K562 (cell line): ENCODE measurements around the gene TREH. TPM values are rescaled to one million over a fixed set of nuclear protein-coding genes. Genes with fewer than 3 reads are reported as not detected.
A peak's percentile ranks its signal among the peaks of the same experiment; 100 is the strongest.

Experiments
- ADNP ChIP-seq: fragments of 200-800 bp; sonication (Bioruptor generic); IDR thresholded peaks from 2 replicates; pipeline ENCODE4 v1.6.1; 2016; ENCODE audit warnings: missing genetic modification characterization, missing compliant biosample characterization
- BCOR ChIP-seq: fragments of 450-650 bp; IDR thresholded peaks from 2 replicates; pipeline ENCODE4 v1.6.1; 2016
- CBFB ChIP-seq: sonication (generic); formaldehyde crosslinking; IDR thresholded peaks from 2 replicates; pipeline ENCODE4 v1.4.0; 2020; ENCODE audit warnings: mild to moderate bottlenecking, missing genetic modification reagents
- CC2D1A ChIP-seq: fragments of 450-650 bp; IDR thresholded peaks from 2 replicates; pipeline ENCODE4 v1.6.1; 2017; ENCODE audit warnings: mild to moderate bottlenecking
- CTCF ChIP-seq, 3 experiments: IDR thresholded peaks in 2 of 3; conservative IDR thresholded peaks in 1 of 3; 2 replicates each; pipeline ENCODE4 v1.5.1; 2011 to 2012; ENCODE audit warnings: low read length in 3 of 3, mild to moderate bottlenecking in 3 of 3, control low read depth in 2 of 3, improper control_type of control experiment in 1 of 3, inconsistent platforms in 1 of 3, low read depth in 1 of 3, mixed read lengths in 1 of 3, moderate library complexity in 1 of 3; ENCODE audit not compliant: insufficient read depth in 2 of 3
- DACH1 ChIP-seq: fragments of 450-650 bp; IDR thresholded peaks from 2 replicates; pipeline ENCODE4 v1.6.1; 2018; ENCODE audit not compliant: partially characterized antibody
- EHMT2 ChIP-seq: fragments of 450-650 bp; IDR thresholded peaks from 2 replicates; pipeline ENCODE4 v1.6.1; 2018; ENCODE audit warnings: antibody characterized with exemption
- GABPA ChIP-seq: fragments of 200-800 bp; sonication (Bioruptor generic); conservative IDR thresholded peaks from 2 replicates; pipeline ENCODE4 v1.6.1; 2016; ENCODE audit warnings: low read depth, missing genetic modification characterization, missing compliant biosample characterization
- IRF1 ChIP-seq: sonication (generic); formaldehyde crosslinking; IDR thresholded peaks from 2 replicates; pipeline ENCODE4 v1.8.0; 2022; ENCODE audit warnings: missing genetic modification reagents, mild to moderate bottlenecking, borderline replicate concordance
- KAT2B ChIP-seq: IDR thresholded peaks from one replicate; pipeline ENCODE4 v1.6.1; 2012; ENCODE audit warnings: low read depth, mild to moderate bottlenecking, control low read depth, inconsistent platforms, low read length, moderate library complexity
- MYNN ChIP-seq, 2 experiments: sonication (generic); formaldehyde crosslinking in 1 of 2; IDR thresholded peaks; 2 replicates each; pipeline versions ENCODE4 v1.5.0 to v1.6.1; 2016 to 2020; ENCODE audit warnings: antibody characterized with exemption in 1 of 2, missing genetic modification reagents in 1 of 2
- NELFE ChIP-seq: IDR thresholded peaks from 2 replicates; pipeline ENCODE4 v1.6.1; 2011; ENCODE audit warnings: mild to moderate bottlenecking; ENCODE audit not compliant: insufficient read depth, insufficient read length
- NEUROD1 ChIP-seq: fragments of 150-350 bp; IDR thresholded peaks from 2 replicates; pipeline ENCODE4 v1.6.1; 2014; ENCODE audit warnings: borderline replicate concordance, low read length, low read depth; ENCODE audit not compliant: partially characterized antibody
- NR2C2 ChIP-seq, 2 experiments: fragments of 200-800 bp in 1 of 2; sonication (Bioruptor generic) in 1 of 2; sonication (generic) in 1 of 2; formaldehyde crosslinking in 1 of 2; IDR thresholded peaks; 2 replicates each; pipeline versions ENCODE4 v1.6.1 to v1.8.0; 2016 to 2022; ENCODE audit warnings: mild to moderate bottlenecking in 1 of 2, missing compliant biosample characterization in 1 of 2, missing genetic modification characterization in 1 of 2, missing genetic modification reagents in 1 of 2
- RBM15 ChIP-seq: fragments of 200-400 bp; formaldehyde crosslinking; IDR thresholded peaks from 2 replicates; pipeline ENCODE4 v1.6.1; 2018; ENCODE audit warnings: mild to moderate bottlenecking, low read length, moderate library complexity; ENCODE audit not compliant: insufficient read depth
- RBM39 ChIP-seq: fragments of 200-400 bp; formaldehyde crosslinking; optimal IDR thresholded peaks from 2 replicates; pipeline ENCODE3; 2018; ENCODE audit warnings: low read depth, low read length
- SMC3 ChIP-seq: conservative IDR thresholded peaks from 2 replicates; pipeline ENCODE4 v1.6.1; 2011; ENCODE audit warnings: low read depth, low read length, improper control_type of control experiment; ENCODE audit not compliant: insufficient read depth
- SUPT5H ChIP-seq: fragments of 450-650 bp; IDR thresholded peaks from 2 replicates; pipeline ENCODE4 v1.6.1; 2016
- TCF3 ChIP-seq: sonication (generic); formaldehyde crosslinking; IDR thresholded peaks from 2 replicates; pipeline ENCODE4 v1.4.0; 2020; ENCODE audit warnings: mild to moderate bottlenecking, missing genetic modification reagents
- TOE1 ChIP-seq, 2 experiments: fragments of 450-650 bp in 1 of 2; sonication (generic) in 1 of 2; formaldehyde crosslinking in 1 of 2; IDR thresholded peaks; 2 replicates each; pipeline versions ENCODE4 v1.7.1 to v1.8.0; 2016 to 2022; ENCODE audit warnings: borderline replicate concordance in 2 of 2, mild to moderate bottlenecking in 2 of 2, antibody characterized with exemption in 1 of 2, inconsistent platforms in 1 of 2, low read depth in 1 of 2, missing genetic modification reagents in 1 of 2, moderate library complexity in 1 of 2
- TRIM28 ChIP-seq: fragments of 450-650 bp; IDR thresholded peaks from 2 replicates; pipeline ENCODE4 v1.6.1; 2017
- XRCC4 ChIP-seq: IDR thresholded peaks from one replicate; pipeline ENCODE4 v1.6.1; 2011; ENCODE audit not compliant: insufficient read depth, insufficient read length; ENCODE audit errors: extremely low read depth
- XRCC5 ChIP-seq: fragments of 200-400 bp; formaldehyde crosslinking; IDR thresholded peaks from 2 replicates; pipeline ENCODE4 v1.6.1; 2017; ENCODE audit warnings: low read depth, mild to moderate bottlenecking, low read length
- ZBTB1 ChIP-seq: sonication (generic); formaldehyde crosslinking; IDR thresholded peaks from 2 replicates; pipeline ENCODE4 v1.8.1; 2023; ENCODE audit warnings: missing genetic modification reagents, low read depth, mild to moderate bottlenecking, borderline replicate concordance
- ZC3H8 ChIP-seq: fragments of 450-650 bp; IDR thresholded peaks from 2 replicates; pipeline ENCODE4 v1.6.1; 2017
- ZNF184 ChIP-seq: sonication (generic); formaldehyde crosslinking; IDR thresholded peaks from 2 replicates; pipeline ENCODE4 v1.5.0; 2020; ENCODE audit warnings: missing genetic modification reagents
- ZNF263 ChIP-seq: sonication (generic); formaldehyde crosslinking; IDR thresholded peaks from 2 replicates; pipeline ENCODE4 v1.8.0; 2022; ENCODE audit warnings: mild to moderate bottlenecking, missing genetic modification reagents, borderline replicate concordance
- ZNF717 ChIP-seq: fragments of 250-450 bp; sonication (Bioruptor Pico); IDR thresholded peaks from 2 replicates; pipeline ENCODE4 v1.5.0; 2021
- polyA plus RNA-seq, 8 experiments: library from polyadenylated mRNA; depleted of rRNA in 4 of 8; stranded (reverse) in 5 of 8; unstranded in 3 of 8; fragments of >200 nt; fragmentation: Nextera tagmentation in 2 of 8; fragmentation: Illumina TruSeq in 1 of 8; extraction: Ambion mirVana in 2 of 8; extraction: Trizol in 1 of 8; gene quantifications; 2 replicates each; pipeline versions ENCODE4 v1.2.1 to v1.2.3, GENCODE V29; 2011 to 2014; ENCODE audit warnings: inconsistent platforms in 1 of 8, missing spikeins in 1 of 8
- total RNA-seq, 7 experiments: library from RNA; depleted of rRNA in 6 of 7; stranded (reverse); fragments of >200 nt in 6 of 7; fragmentation: Illumina TruSeq in 2 of 7; extraction: Trizol in 2 of 7; gene quantifications; 2 replicates each; pipeline versions ENCODE4 v1.2.1 to v1.2.3, GENCODE V29; 2011 to 2021; ENCODE audit warnings: low replicate concordance in 1 of 7

The TREH gene
- total and polyA plus RNA-seq, 9 of the 15 experiments (the other 6 are each of a cell fraction or from before 2014, with no cell fraction given): 0.09 to 0.20 (median 0.11) TPM; not detected in 6

DNA sequence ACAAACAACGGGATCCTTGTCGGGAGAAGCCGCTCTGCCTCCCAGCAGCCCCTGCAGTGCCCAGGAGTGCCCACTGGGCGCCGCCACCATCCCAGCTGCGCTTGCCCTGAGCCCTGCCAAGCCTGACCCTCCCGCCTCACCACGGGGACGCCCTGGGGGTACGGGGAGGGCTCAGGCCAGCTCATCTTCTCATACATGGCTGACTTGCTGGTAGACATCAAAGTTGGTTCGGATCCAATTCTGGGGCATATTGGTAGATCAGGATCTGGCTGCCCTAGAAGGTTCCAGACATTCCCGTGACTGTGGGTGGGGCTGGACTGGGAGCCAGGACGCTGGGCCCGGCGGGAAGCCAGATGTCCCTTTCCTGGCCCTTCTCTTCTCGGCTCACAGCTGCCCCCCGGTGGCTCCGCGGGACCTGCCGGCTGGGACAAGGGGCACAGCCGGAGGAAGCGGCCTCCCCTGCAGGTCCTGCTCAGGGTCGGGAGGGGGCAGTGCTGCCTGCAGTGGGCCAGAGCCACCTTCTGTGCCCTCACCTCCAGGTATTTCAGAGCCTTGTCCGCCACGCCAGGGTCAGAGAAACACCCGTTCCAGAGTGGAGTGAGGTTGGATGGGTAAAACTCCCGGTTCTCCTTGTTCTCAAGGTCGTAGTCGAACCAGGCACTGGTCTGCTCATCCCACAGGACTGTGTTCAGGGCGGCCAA, 10.6 kb upstream of the TREH start (continued):
- TF ChIP-seq IRF1 (CRISPR knock-in tag) (no peak), XRCC4 (no peak), GABPA (tag) (no peak), DACH1 (peak; percentile 37), ZC3H8 (no peak), SUPT5H (no peak), ZNF263 (CRISPR knock-in tag) (peak; percentile 64; the same call in 1 of the 2 replicates), TCF3 (peak; percentile 49; the same call in 1 of the 2 replicates), SMC3 (peak; percentile 95), NELFE (no peak), EHMT2 (no peak), XRCC5 (peak; percentile 91), ZNF184 (CRISPR knock-in tag) (no peak), MYNN (IDR thresholded peaks at IDR 0.05) (peak; percentile 90), MYNN (CRISPR knock-in tag; IDR thresholded peaks at IDR 0.05) (no peak), ZBTB1 (CRISPR knock-in tag) (no peak), TOE1 (IDR thresholded peaks at IDR 0.05; ENCODE audit: borderline replicate concordance) (0 out of 2 replicates have a peak, but pooled peaks have one; percentile 43), TOE1 (CRISPR knock-in tag; IDR thresholded peaks at IDR 0.05; ENCODE audit: borderline replicate concordance, low read depth) (no peak), ADNP (tag) (no peak), TRIM28 (peak; percentile 44; the same call in 1 of the 2 replicates), ZNF717 (CRISPR knock-in tag) (no peak), NR2C2 (CRISPR knock-in tag; IDR thresholded peaks at IDR 0.05) (no peak), NR2C2 (tag; IDR thresholded peaks at IDR 0.05) (no peak), RBM39 (no peak), NEUROD1 (no peak), RBM15 (no peak), CTCF (IDR thresholded peaks at IDR 0.05 in 2 of 3, conservative IDR thresholded peaks at IDR 0.05 in 1 of 3; ENCODE audit: insufficient read depth in 2 of 3, low read depth in 1 of 3, low read length in 3 of 3) (peak; percentile 98 to 99 (median 99)), CC2D1A (peak; percentile 82), BCOR (no peak), CBFB (CRISPR knock-in tag) (no peak), KAT2B (no peak)
